Sigmoid colon (tissue), 4 donors: ENCODE data around the gene SYT13.

ENCODE experiments used
- POLR2AphosphoS5 ChIP-seq, 4 donors: sonication (generic); formaldehyde crosslinking; IDR thresholded peaks; one replicate each; pipeline ENCODE4 v1.6.1; 2017; ENCODE audit warnings: antibody characterized with exemption in 4 of 4
- TF ChIP-seq, protein P1 (sequence below), 4 experiments: fragments of 450-650 bp in 3 of 4; fragments of 200-600 bp in 1 of 4; IDR thresholded peaks; one replicate each; pipeline ENCODE4 v1.5.1; 2016 to 2019; ENCODE audit warnings: antibody characterized with exemption in 4 of 4, mild to moderate bottlenecking in 3 of 4, moderate library complexity in 2 of 4

DNA sequence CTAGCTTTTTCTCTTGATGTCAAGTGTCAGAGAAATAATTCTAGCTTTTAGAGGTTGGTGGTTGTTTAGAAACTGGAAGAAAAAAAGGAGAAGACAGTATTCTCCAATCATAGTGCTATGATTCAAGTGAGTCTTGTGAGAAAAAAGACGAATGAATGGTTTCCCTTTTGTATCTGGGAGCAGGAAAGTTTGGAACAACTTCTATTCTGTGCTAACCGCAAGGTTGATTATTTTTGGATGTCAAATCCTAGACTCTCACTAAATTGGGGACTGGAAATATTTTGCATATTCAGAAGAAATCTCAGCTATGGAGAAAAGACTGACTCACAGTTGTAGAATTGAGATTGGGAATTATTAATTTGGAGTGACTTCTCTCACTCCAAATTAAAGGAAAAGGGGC lies 69.2 kb downstream of the SYT13 start:
- no peak for TF ChIP-seq POLR2AphosphoS5 (IDR thresholded peaks at IDR 0.05)
- TF ChIP-seq, protein P1, sequence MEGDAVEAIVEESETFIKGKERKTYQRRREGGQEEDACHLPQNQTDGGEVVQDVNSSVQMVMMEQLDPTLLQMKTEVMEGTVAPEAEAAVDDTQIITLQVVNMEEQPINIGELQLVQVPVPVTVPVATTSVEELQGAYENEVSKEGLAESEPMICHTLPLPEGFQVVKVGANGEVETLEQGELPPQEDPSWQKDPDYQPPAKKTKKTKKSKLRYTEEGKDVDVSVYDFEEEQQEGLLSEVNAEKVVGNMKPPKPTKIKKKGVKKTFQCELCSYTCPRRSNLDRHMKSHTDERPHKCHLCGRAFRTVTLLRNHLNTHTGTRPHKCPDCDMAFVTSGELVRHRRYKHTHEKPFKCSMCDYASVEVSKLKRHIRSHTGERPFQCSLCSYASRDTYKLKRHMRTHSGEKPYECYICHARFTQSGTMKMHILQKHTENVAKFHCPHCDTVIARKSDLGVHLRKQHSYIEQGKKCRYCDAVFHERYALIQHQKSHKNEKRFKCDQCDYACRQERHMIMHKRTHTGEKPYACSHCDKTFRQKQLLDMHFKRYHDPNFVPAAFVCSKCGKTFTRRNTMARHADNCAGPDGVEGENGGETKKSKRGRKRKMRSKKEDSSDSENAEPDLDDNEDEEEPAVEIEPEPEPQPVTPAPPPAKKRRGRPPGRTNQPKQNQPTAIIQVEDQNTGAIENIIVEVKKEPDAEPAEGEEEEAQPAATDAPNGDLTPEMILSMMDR (IDR thresholded peaks at IDR 0.05), result no peak
